Measurements from ENCODE around the gene VMA21.

VMA21 gene, protein sequence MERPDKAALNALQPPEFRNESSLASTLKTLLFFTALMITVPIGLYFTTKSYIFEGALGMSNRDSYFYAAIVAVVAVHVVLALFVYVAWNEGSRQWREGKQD

GRCh38 chrX:151396825-151397740 lies at the start of gene VMA21:
Gene VMA21, plus strand, starts transcription at chrX:151397206. Its CDS starts 103 bp downstream, at chrX:151397309.
- TF ChIP-seq ZFX (IDR thresholded peaks at IDR 0.05) (peak; percentile 65), CTCF (conservative IDR thresholded peaks at IDR 0.05) (no peak)
- H3K27ac ChIP-seq = peak within 1 kb of the TSS; percentile 88

DNA sequence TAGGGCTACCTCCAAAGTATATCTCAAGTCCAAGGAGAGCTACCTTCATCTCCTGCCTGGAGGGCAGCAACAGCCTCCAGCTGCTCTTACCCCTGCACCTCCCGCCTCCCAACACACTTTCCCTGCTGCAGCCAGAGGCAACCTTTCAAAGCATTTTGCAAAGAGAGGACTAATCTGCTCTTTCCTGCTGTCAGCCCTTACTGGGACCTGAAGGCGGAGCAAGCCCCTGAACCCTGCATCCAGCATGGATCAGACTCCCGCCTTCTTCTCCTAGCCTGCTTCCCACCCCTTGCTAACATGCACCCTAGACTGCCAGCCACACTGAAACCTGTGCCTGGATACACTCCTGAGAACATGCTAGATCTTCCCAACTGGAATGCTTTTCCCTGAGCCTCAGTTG lies 37.7 kb upstream of the VMA21 start:
- TF ChIP-seq CTCF (conservative IDR thresholded peaks at IDR 0.05) (no peak), ZFX (IDR thresholded peaks at IDR 0.05) (no peak)
- no peak overlapping the region for H3K27ac ChIP-seq

DNA sequence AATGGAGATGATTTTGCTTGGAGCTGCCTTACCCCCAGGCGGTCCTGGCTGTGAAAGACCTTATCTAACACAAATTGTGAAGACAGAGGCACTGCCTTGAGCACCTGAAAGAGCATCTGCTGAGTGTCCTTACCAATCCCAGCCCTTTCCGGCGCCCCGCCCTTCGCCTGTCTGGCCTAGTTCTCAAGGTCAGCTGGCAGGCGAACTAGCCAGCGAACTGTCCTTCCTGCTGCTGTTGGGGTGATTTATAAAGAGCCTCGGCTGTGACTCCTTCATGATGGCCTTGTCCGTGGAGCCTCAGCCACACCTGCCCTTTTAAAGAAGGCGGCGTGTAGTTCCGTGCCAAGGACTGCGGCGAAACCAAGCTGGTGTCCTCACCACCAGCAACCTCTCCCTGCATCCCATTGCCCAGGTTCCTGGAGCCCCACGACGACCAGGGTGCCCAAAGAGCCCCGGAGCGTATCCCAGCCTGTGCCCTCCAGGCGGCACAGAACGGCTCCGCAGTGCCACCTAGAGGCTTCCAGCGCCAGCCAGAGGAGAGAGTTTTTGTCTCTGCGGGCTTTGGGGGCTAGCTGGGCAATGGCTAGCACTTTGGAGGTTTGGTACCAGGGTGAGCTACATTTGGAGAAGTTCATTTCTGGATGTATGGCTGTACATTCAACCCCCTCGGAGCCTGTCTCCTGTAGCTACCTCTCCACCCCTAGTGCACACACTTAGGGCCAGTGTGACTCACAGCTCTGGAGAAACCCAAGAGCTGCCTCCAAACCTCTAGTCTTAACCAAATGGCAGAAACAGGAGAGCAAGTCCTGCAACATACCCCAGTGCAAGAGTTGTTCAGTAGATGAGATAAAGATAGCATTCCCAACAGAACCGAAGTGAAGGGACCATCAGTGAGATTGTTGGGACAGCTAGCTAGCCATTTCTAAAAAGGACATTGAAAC lies 36.8 kb upstream of the VMA21 start:
- no peak overlapping the region for H3K27ac ChIP-seq
- TF ChIP-seq ZFX (IDR thresholded peaks at IDR 0.05) (no peak), CTCF (conservative IDR thresholded peaks at IDR 0.05) (peak; percentile 82)

DNA sequence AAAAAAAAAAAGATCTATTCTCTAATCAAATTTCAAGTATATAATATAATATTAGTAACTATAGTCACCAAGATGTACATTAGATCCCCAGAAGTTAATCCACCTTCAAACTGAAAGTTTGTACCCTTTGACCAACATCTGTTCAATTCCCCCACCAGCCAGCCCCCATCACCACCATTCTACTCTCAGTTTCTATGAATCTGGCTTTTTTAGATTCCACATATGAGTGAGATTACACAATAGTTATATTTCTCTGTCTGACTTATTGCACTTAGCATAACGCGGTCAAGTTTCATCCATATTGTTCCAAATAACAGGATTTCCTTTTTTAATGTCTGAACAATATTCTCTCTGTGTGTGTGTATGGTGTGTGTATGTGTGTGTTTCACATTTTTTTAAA lies 33.7 kb upstream of the VMA21 start:
- no peak overlapping the region for H3K27ac ChIP-seq
- TF ChIP-seq ZFX (IDR thresholded peaks at IDR 0.05) (no peak), CTCF (conservative IDR thresholded peaks at IDR 0.05) (no peak)

- TF ChIP-seq CTCF (conservative IDR thresholded peaks at IDR 0.05) (no peak), ZFX (IDR thresholded peaks at IDR 0.05) (no peak)
- no peak overlapping the region for H3K27ac ChIP-seq
Observed at GRCh38 chrX:151365579-151365978, 31.4 kb upstream of the VMA21 start.

- no peak for TF ChIP-seq ZFX (IDR thresholded peaks at IDR 0.05)
- TF ChIP-seq CTCF (conservative IDR thresholded peaks at IDR 0.05) = no peak
- no peak overlapping the region for H3K27ac ChIP-seq
Observed at GRCh38 chrX:151370906-151371305, 26.1 kb upstream of the VMA21 start.
